ENCODE measurements around the gene DLL4.
A peak's percentile ranks its signal among the peaks of the same experiment; 100 is the strongest.

Gene DLL4

GRCh38 chr15:40943764-40944365 lies 14.7 kb downstream of the DLL4 start:
- TF ChIP-seq CTCF (IDR thresholded peaks at IDR 0.05): no peak
- H3K4me3 ChIP-seq: no peak overlapping the region
- no peak for DNase-seq (ENCODE audit: low spot score)
- no peak overlapping the region for H3K27ac ChIP-seq

DNA sequence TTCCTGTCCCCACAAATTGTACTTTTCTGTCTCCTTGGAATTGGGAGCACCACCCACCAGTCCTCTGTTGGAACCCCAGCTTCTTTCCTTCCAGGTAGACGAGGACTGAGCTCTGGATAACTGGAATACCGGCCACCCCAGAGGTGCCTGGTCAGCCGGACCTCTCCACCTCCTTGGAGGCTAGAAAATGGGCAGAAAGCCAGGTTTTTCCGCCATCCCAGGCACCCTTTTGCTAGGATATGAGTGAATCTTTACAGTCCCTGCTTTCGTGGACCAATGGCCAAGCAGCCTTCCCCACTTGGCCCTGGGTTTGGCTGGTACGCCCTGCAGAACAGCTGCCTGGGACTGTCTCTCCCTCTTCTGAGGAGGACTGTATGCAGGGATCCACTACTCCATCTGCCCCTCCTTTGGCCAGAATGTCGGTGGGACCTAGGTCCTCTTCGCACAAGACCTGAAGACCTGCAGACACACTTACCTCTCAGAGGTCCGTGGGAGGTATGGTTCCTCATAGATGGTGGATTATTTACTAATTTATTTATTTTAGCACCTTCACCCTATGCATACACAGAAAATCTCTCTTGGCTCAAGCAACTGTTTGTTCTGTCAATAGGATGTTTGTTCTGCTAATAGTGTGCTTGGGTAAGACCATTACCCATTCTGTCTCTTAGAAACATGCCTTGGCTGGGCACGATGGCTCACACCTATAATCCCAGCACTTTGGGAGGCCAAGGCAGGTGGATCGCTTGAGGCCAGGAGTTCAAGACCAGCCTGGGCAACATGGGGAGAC lies 15.6 kb downstream of the DLL4 start:
- H3K27ac ChIP-seq: no peak overlapping the region
- no peak for DNase-seq (ENCODE audit: low spot score)
- no peak overlapping the region for H3K4me3 ChIP-seq
- no peak for TF ChIP-seq CTCF (IDR thresholded peaks at IDR 0.05)

GRCh38 chr15:40948706-40949473 lies 19.8 kb downstream of the DLL4 start:
- no peak for DNase-seq (ENCODE audit: low spot score)
- TF ChIP-seq CTCF (IDR thresholded peaks at IDR 0.05): no peak
- H3K4me3 ChIP-seq: no peak overlapping the region
- no peak overlapping the region for H3K27ac ChIP-seq

- H3K27ac ChIP-seq: no peak overlapping the region
- H3K4me3 ChIP-seq: no peak overlapping the region
- no peak for TF ChIP-seq CTCF (IDR thresholded peaks at IDR 0.05)
- DNase-seq (ENCODE audit: low spot score): no peak
Observed at GRCh38 chr15:40949756-40950207, 20.6 kb downstream of the DLL4 start.

DNA sequence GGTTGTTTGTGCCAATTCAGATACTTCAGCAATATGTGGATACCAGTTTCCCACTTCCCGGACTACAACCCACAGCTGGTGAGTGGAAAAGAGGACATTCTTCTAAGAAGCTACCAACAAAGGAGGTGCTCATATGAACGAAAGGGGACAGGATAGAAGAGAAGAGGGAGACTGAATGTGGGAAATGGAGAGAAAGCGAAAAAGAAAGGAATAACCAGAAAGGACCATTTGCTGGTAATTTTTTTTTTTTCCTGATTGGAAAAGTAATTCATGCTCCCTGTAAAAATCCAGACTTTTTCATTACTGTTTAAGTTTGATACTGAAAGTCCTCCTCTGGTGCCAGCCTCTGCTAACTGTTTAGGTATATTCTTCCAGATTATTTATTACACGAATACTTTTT lies 22.6 kb downstream of the DLL4 start:
- DNase-seq (ENCODE audit: low spot score): no peak
- Histone ChIP-seq H3K4me3 (no peak overlapping the region), H3K27ac (no peak overlapping the region)
- no peak for TF ChIP-seq CTCF (IDR thresholded peaks at IDR 0.05)

DNA sequence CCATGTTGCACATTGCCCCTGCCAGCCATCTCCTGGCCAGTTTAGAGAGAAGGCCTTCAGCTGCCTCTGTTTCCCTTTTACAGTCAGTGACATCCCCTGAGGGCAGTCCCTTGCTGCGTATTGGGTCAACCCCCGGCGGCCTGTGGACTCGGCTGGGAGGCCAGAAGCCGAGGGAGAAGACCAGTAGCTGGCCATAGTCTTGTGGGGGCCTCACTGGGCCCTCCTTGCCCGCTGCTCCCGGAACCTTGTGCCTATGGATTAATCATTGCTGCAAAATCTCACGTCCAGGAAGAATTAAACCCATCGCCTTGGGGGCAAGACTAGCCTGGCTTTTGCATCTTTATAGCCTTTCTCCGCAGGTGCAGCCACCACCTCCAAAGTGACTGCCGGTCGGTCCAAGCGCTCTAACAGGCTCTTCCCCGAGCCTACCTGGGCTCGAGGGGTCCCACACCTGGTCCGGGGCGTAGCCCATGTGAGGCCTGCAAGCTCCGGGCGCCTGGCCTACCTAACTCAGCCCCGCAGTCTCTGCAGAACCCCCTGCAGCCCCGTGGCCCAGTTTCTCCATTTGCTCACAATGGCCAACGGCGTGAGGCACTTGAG lies 23.3 kb downstream of the DLL4 start:
- DNase-seq (ENCODE audit: low spot score): no peak
- Histone ChIP-seq H3K4me3 (peak overlapping the region; percentile 80), H3K27ac (peak overlapping the region; percentile 58 to 86)
- TF ChIP-seq CTCF (IDR thresholded peaks at IDR 0.05): no peak
